Measurements from ENCODE around the gene STIM2.

The STIM2 gene

DNA sequence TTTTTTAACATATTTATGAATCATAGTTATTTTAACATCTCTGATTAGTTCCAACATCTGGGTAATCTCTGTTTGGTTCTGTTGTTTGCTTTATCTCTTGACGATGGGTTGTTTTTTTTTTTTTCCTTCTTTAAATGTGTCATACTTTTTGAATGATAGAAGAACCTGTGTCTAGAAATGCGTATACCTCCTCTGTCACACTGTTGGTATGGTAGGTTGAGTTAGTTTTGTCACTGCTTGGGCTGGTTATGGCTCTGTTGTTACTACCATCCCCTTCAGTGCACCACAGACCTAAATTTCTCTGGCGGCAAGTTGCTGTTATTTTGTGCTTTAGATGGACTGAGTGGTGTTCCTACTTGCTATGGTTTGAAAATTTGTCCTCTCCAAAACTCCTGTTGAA, 16.8 kb downstream of the STIM2 start:
- Mint-ChIP-seq H3K4me3 (no peak overlapping the region), H3K4me1 (no peaks in the 10 kb centered on the region), H3K27ac (no peak overlapping the region), H3K36me3 (ENCODE audit: low read depth) (peaks cover 27% of the 10 kb centered on the region), H3K9me3 (peaks cover 15% of the 10 kb centered on the region), H3K27me3 (ENCODE audit: low read depth) (peaks cover 3% of the 10 kb centered on the region)
- TF ChIP-seq, protein P1, sequence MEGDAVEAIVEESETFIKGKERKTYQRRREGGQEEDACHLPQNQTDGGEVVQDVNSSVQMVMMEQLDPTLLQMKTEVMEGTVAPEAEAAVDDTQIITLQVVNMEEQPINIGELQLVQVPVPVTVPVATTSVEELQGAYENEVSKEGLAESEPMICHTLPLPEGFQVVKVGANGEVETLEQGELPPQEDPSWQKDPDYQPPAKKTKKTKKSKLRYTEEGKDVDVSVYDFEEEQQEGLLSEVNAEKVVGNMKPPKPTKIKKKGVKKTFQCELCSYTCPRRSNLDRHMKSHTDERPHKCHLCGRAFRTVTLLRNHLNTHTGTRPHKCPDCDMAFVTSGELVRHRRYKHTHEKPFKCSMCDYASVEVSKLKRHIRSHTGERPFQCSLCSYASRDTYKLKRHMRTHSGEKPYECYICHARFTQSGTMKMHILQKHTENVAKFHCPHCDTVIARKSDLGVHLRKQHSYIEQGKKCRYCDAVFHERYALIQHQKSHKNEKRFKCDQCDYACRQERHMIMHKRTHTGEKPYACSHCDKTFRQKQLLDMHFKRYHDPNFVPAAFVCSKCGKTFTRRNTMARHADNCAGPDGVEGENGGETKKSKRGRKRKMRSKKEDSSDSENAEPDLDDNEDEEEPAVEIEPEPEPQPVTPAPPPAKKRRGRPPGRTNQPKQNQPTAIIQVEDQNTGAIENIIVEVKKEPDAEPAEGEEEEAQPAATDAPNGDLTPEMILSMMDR (IDR thresholded peaks at IDR 0.05; ENCODE audit: unreplicated experiment in 3 of 3), result no peak

- peaks cover 27% of the 10 kb centered on the region for H3K36me3 Mint-ChIP-seq (ENCODE audit: low read depth)
- TF ChIP-seq, protein P1 (IDR thresholded peaks at IDR 0.05; ENCODE audit: unreplicated experiment in 3 of 3), result no peak
These were observed 17.3 kb downstream of the STIM2 start for GRCh38 chr4:26877961-26878360.

DNA sequence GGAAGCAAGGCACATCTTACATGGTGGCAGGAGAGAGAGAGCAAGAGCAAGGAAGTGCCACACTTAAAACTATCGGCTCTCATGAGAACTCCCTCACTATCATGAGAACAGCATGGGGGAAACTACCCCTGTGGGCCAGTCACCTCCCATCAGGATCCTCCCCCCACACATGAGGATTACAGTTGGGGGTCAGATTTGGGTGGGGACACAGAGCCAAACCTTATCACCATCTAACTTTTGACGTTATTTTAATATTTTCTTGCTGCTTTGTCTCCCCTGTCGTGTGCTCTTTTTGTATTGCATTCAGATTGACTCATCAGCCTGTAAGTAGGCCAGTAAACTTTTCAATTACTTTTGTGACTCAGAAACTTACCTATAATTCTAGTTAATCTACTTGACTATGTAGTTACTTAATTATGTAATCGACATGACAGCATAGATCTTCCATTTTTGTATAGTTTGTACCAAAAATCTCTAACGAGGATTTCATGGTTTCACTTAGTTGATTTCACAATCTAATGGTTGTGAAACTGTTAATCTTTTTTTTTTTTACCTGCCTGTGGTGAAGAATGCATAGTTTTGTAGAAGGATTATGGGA, 18.3 kb downstream of the STIM2 start:
- TF ChIP-seq, protein P1 (IDR thresholded peaks at IDR 0.05; ENCODE audit: unreplicated experiment in 3 of 3), result no peak
- Mint-ChIP-seq H3K9me3 (peaks cover 15% of the 10 kb centered on the region), H3K4me1 (peaks cover 2% of the 10 kb centered on the region), H3K27me3 (ENCODE audit: low read depth) (peaks cover 3% of the 10 kb centered on the region), H3K27ac (no peak overlapping the region), H3K36me3 (ENCODE audit: low read depth) (peaks cover 27% of the 10 kb centered on the region), H3K4me3 (no peak overlapping the region)

More at GRCh38 chr4:26877961-26878360, 17.3 kb downstream of the STIM2 start:
- Mint-ChIP-seq H3K4me1 (no peaks in the 10 kb centered on the region), H3K9me3 (peaks cover 15% of the 10 kb centered on the region), H3K4me3 (no peak overlapping the region), H3K27me3 (ENCODE audit: low read depth) (peaks cover 3% of the 10 kb centered on the region), H3K27ac (no peak overlapping the region)

DNA sequence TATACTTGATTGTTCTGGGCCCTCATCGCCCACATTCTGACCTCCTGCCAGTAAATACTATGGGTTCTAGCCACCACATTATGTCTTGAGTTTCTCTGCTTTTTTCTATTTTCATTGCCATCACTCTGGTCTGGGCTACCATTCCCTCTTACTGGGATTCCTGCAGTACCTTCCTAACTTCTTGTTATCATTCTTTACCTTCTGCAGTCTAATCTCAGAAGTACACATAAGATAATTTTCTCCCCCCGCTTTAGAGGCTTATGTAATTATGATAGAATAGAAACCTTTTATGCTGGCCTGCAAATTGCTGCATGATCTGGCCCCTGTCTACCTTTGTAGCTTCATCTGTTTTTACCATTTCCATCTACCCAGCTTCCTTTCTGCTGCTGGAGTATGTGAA, 19.2 kb downstream of the STIM2 start:
- peaks cover 3% of the 10 kb centered on the region for H3K27me3 Mint-ChIP-seq (ENCODE audit: low read depth)
- TF ChIP-seq, protein P1 (IDR thresholded peaks at IDR 0.05; ENCODE audit: unreplicated experiment in 3 of 3), result no peak
- peaks cover 9% of the 10 kb centered on the region for H3K4me1 Mint-ChIP-seq
- H3K27ac Mint-ChIP-seq, result no peak overlapping the region
- peaks cover 15% of the 10 kb centered on the region for H3K9me3 Mint-ChIP-seq
- peaks cover 27% of the 10 kb centered on the region for H3K36me3 Mint-ChIP-seq (ENCODE audit: low read depth)
- no peak overlapping the region for H3K4me3 Mint-ChIP-seq

DNA sequence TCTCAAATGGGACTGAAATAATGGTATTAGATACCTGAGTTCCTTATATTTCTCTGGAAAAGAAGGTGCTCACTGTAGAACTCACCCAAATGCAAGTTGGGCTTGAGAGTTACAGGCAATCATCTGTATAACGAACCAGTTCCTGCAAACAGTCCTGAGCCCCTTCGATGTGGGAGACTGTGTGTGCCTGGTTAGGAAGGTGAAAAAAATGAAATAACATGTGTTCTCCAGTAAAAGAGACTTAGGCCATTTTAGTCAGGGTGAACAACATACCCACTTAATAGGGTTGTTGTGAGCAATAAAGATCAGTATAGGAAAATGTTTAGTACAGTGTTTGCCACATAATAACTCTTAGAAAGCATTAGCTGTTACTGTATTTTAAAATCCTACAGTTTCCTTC, 23.4 kb downstream of the STIM2 start:
- Mint-ChIP-seq H3K27ac (no peak overlapping the region), H3K36me3 (ENCODE audit: low read depth) (peaks cover 8% of the 10 kb centered on the region), H3K9me3 (peaks cover 2% of the 10 kb centered on the region), H3K4me1 (peaks cover 12% of the 10 kb centered on the region), H3K27me3 (ENCODE audit: low read depth) (no peaks in the 10 kb centered on the region), H3K4me3 (no peak overlapping the region)
- TF ChIP-seq, protein P1 (IDR thresholded peaks at IDR 0.05; ENCODE audit: unreplicated experiment in 3 of 3), result no peak

- Mint-ChIP-seq H3K27ac (no peak overlapping the region), H3K4me1 (peaks cover 12% of the 10 kb centered on the region), H3K27me3 (ENCODE audit: low read depth) (no peaks in the 10 kb centered on the region), H3K4me3 (no peak overlapping the region), H3K36me3 (ENCODE audit: low read depth) (peaks cover 9% of the 10 kb centered on the region), H3K9me3 (peaks cover 4% of the 10 kb centered on the region)
- TF ChIP-seq, protein P1 (IDR thresholded peaks at IDR 0.05; ENCODE audit: unreplicated experiment in 3 of 3), result no peak
These were observed 23.9 kb downstream of the STIM2 start for GRCh38 chr4:26884486-26884988.
